ENCODE measurements around the gene SYT3.

GRCh38 chr19:50688766-50689165 is 49.1 kb upstream of the SYT3 start:
- TF ChIP-seq POLR2AphosphoS5 (IDR thresholded peaks at IDR 0.05; ENCODE audit: insufficient read depth, low read depth, low read length) (no peak), CTCF (IDR thresholded peaks at IDR 0.05; ENCODE audit: extremely low read depth in 1 of 2, insufficient read depth in 1 of 2, low read depth in 1 of 2, low read length in 2 of 2) (no peak), POLR2A (IDR thresholded peaks at IDR 0.05; ENCODE audit: low read depth, low read length) (no peak), EZH2 (IDR thresholded peaks at IDR 0.05; ENCODE audit: borderline replicate concordance, low read depth, low read length, severe bottlenecking) (no peak), GATA2 (IDR thresholded peaks at IDR 0.05; ENCODE audit: insufficient read depth, insufficient read length, low read depth, low read length) (no peak), FOS (IDR thresholded peaks at IDR 0.05; ENCODE audit: borderline replicate concordance, insufficient read depth, low read length) (no peak)
- TF ChIP-seq, protein P1, sequence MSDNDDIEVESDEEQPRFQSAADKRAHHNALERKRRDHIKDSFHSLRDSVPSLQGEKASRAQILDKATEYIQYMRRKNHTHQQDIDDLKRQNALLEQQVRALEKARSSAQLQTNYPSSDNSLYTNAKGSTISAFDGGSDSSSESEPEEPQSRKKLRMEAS (IDR thresholded peaks at IDR 0.05; ENCODE audit: insufficient read depth, insufficient read length), result no peak
